Measurements from ENCODE around the gene MSH3. TPM values are rescaled to one million over a fixed set of nuclear protein-coding genes. Genes with fewer than 3 reads are reported as not detected.

MSH3 gene
- total and polyA plus RNA-seq, 8 donors: 2.3 to 25.5 (median 9.9) TPM

DNA sequence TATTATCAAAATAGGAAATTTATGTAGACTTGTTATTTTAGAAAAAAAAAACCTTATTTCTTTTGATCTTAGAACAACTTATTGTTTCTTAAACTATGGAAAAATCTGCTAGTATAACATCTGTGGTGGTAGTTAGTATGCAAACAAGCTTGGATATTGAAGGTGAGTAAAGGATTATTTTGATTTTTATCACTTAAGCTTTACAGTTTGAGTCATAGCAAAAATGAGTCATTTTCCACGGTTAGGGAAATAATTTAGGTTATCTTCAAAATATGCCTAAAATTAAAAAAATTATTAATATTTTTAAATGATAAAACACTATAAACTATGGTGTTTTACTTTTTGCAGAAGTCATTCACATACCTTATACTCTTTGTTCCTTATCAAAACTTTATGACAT is 107.5 kb downstream of the MSH3 start:
- intact Hi-C loops (cut with DNase I; ENCODE audit: low total_unique reads): no loop called here
- Histone ChIP-seq H3K27ac (no peak overlapping the region), H3K4me1 (no peaks in the 10 kb centered on the region), H3K27me3 (no peaks in the 10 kb centered on the region), H3K36me3 (peaks cover 0 to 12% (median 6%) of the 10 kb centered on the region in 4 donors), H3K4me3 (no peak overlapping the region), H3K9me3 (no peaks in the 10 kb centered on the region)
- WGBS, 5 donors: 49 to 68% (median 59%) methylated on average over 1 of the region's 1 CpG
- TF ChIP-seq POLR2A (IDR thresholded peaks at IDR 0.05): no peak
- TF ChIP-seq EP300 (IDR thresholded peaks at IDR 0.05): no peak
- TF ChIP-seq, protein P1, sequence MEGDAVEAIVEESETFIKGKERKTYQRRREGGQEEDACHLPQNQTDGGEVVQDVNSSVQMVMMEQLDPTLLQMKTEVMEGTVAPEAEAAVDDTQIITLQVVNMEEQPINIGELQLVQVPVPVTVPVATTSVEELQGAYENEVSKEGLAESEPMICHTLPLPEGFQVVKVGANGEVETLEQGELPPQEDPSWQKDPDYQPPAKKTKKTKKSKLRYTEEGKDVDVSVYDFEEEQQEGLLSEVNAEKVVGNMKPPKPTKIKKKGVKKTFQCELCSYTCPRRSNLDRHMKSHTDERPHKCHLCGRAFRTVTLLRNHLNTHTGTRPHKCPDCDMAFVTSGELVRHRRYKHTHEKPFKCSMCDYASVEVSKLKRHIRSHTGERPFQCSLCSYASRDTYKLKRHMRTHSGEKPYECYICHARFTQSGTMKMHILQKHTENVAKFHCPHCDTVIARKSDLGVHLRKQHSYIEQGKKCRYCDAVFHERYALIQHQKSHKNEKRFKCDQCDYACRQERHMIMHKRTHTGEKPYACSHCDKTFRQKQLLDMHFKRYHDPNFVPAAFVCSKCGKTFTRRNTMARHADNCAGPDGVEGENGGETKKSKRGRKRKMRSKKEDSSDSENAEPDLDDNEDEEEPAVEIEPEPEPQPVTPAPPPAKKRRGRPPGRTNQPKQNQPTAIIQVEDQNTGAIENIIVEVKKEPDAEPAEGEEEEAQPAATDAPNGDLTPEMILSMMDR (IDR thresholded peaks at IDR 0.05): no peak
- TF ChIP-seq POLR2AphosphoS5 (IDR thresholded peaks at IDR 0.05): no peak
- DNase-seq: no peak

DNA sequence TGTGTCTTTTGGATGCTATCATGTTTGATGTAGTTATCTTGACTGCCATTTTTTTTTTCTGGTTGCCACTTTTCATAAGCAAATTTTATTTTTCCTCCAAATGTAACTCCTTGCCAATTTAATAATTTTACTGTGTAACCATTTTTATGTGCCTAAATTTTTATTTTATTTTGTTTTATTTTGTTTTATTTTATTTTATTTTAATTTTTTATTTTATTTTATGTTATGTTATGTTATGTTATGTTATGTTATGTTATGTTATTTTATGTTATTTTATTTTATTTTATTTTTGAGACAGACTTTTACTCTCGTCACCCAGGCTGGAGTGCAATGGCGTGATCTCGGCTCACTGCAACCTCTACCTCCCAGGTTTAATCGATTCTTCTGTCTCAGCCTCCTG is 108.1 kb downstream of the MSH3 start:
- no peak for TF ChIP-seq POLR2A (IDR thresholded peaks at IDR 0.05)
- TF ChIP-seq EP300 (IDR thresholded peaks at IDR 0.05): no peak
- TF ChIP-seq, protein P1 (IDR thresholded peaks at IDR 0.05): no peak
- no peak for TF ChIP-seq POLR2AphosphoS5 (IDR thresholded peaks at IDR 0.05)

DNA sequence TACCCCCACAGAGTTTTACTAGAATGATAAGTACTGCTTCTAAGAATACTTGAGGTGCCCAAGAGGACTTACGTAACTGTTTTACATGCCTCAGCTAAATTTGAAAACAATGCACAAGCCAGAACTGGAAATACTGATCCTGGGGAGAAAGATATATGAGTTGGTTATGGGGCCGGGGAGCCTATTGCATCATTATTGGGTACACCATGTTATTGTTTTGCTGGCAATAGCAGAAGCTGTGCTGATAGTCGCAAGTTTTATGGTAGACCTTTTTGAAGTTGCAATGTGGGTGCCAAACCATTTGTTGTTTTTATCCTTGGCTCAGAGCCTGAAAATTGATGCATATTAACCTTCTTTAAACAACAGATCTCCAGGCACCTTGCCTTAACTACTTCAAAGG is 108.8 kb downstream of the MSH3 start:
- Histone ChIP-seq H3K4me1 (no peaks in the 10 kb centered on the region), H3K27ac (no peak overlapping the region), H3K27me3 (no peaks in the 10 kb centered on the region), H3K4me3 (no peak overlapping the region), H3K9me3 (no peaks in the 10 kb centered on the region), H3K36me3 (peaks cover 0 to 17% (median 8%) of the 10 kb centered on the region in 4 donors)
- intact Hi-C loops (cut with DNase I; ENCODE audit: low total_unique reads): no loop called here
- TF ChIP-seq, protein P1 (IDR thresholded peaks at IDR 0.05): no peak
- TF ChIP-seq POLR2AphosphoS5 (IDR thresholded peaks at IDR 0.05) (no peak), POLR2A (IDR thresholded peaks at IDR 0.05) (no peak), EP300 (IDR thresholded peaks at IDR 0.05) (no peak)
- no peak for DNase-seq
- WGBS, 5 donors: 73 to 97% (median 94%) methylated on average over 3 of the region's 3 CpGs

More for the DNA sequence above, 108.1 kb downstream of the MSH3 start:
- no peak for DNase-seq
- H3K4me1 ChIP-seq: no peaks in the 10 kb centered on the region
- H3K4me3 ChIP-seq: no peak overlapping the region
- H3K36me3 ChIP-seq: peaks cover 0 to 12% (median 6%) of the 10 kb centered on the region in 4 donors
- intact Hi-C loops (cut with DNase I; ENCODE audit: low total_unique reads): no loop called here
- no peaks in the 10 kb centered on the region for H3K27me3 ChIP-seq
- 96 to 98% (median 97%) methylated on average over 4 of the region's 4 CpGs for WGBS, 5 donors
- H3K27ac ChIP-seq: no peak overlapping the region
- no peaks in the 10 kb centered on the region for H3K9me3 ChIP-seq

DNA sequence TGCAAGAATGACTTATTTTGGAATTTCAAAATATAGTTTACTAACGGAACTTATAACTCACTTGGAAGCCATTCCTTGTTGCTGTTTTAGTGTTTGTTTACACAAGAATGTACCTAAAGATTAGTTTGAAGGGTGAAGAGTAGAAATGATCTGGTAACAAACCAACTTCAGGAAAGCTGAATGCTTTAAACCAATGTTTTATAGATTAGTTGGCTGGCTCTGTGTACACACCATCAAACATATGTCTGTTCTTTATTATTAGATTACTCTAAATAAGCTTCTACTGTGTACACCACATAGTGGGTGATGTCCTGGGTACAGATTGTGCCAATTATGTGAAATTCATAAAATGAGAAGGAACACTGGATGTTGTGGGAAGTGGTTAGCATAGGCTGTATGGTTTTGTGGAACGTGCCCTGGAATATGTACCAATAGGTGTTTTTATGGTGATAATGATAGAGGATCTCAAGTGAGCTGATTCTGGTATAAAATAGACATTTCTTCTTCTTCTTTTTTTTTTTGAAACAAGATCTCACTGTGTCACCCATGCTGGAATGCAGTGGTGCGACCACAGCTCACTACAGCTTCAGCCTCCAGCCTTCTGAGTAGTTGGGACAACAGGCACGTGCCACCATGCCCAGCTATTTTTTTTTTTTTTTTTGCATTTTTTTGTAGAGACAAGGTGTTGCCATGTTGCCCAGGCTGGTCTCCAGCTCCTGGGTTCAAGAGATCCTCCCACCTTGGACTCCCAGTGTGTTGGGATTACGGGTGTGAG is 109.6 kb downstream of the MSH3 start:
- H3K4me3 ChIP-seq: no peak overlapping the region
- H3K27ac ChIP-seq: no peak overlapping the region
- TF ChIP-seq EP300 (IDR thresholded peaks at IDR 0.05): no peak
- no peak for TF ChIP-seq POLR2AphosphoS5 (IDR thresholded peaks at IDR 0.05)
- TF ChIP-seq, protein P1 (IDR thresholded peaks at IDR 0.05): no peak
- no peak for TF ChIP-seq POLR2A (IDR thresholded peaks at IDR 0.05)
- intact Hi-C loops (cut with DNase I; ENCODE audit: low total_unique reads): no loop called here
- H3K4me1 ChIP-seq: no peaks in the 10 kb centered on the region
- WGBS, 5 donors: 86 to 92% (median 91%) methylated on average over 5 of the region's 5 CpGs
- H3K36me3 ChIP-seq: peaks cover 0 to 18% (median 12%) of the 10 kb centered on the region in 4 donors
- H3K27me3 ChIP-seq: no peaks in the 10 kb centered on the region
- no peak for DNase-seq
- no peaks in the 10 kb centered on the region for H3K9me3 ChIP-seq

Data from stomach (tissue), 9 donors.